ENCODE measurements around the gene CTSC.

CTSC gene

DNA sequence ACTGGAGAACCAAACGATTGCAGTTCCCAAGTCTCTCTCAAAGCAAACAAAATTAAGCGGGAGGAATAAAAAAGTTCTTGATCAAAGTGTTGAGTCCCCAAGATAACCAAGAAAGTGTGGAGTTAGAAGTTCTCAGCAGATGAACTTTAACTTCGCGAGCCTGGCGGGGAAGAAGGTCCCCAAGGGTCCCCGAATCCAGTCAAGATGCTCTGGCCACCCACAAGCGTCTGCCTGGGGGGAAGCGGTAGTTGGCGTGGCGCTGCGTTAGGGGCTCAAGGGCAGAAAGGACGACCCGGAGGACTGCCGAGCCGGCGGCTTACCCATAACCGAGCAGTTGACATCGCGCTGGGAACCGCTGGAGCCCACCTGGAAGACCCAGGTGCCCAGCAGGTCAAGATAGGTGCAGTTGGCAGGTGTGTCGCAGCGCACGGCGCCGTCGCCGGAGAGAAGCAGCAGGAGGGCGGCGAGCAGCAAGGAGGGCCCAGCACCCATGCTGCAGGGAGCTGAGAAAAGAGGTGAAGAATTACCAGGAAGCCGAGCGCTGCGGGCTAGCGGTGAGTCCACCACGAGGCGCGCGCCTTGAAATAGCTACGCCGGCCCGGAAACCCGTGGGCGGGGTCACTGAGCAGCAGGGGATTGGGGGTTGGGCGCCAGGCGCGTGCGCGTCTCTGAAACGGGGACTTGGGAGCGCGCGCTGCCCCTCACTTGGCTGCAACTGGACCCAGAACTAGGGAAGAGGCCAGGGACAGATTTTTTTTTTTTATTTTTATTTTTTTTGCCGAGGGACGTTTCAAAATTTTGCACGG, at the start of gene CTSC:
Gene CTSC (minus strand): TSS at position 556 of the 806 bp plus-strand sequence. CDS start 64 bp downstream, at position 492.
- DNase-seq, result peak; percentile 98

GRCh38 chr11:88384669-88385005, 47.1 kb upstream of the CTSC start:
- DNase-seq, result no peak

- no peak for DNase-seq
These were observed 46.6 kb upstream of the CTSC start for GRCh38 chr11:88384004-88384668.

GRCh38 chr11:88383447-88383846, 45.9 kb upstream of the CTSC start:
- no peak for DNase-seq

- DNase-seq, result no peak
These were observed 41.6 kb upstream of the CTSC start for GRCh38 chr11:88379130-88379529.

GRCh38 chr11:88378422-88379066, 41.0 kb upstream of the CTSC start:
- no peak for DNase-seq

- DNase-seq, result no peak
These were observed 40.1 kb upstream of the CTSC start for GRCh38 chr11:88377646-88378045.

DNA sequence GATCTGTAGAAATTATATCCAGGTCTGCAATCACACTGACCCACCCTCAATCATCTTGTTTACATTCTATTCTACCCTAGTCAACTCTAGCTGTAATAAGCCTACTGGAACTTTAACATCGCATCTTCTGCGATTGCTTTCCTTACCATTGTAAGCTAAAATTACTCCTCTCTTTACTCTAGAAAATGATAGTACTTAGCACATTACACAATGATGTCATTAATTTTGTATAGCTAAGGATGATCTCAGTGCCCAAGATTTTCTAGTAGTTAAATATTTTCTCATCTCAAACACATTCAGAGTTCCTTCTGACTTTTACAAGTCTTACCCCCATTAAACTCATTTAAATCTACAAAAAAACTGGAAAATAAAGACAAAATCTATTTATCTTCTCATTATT, 39.6 kb upstream of the CTSC start:
- no peak for DNase-seq

DNA sequence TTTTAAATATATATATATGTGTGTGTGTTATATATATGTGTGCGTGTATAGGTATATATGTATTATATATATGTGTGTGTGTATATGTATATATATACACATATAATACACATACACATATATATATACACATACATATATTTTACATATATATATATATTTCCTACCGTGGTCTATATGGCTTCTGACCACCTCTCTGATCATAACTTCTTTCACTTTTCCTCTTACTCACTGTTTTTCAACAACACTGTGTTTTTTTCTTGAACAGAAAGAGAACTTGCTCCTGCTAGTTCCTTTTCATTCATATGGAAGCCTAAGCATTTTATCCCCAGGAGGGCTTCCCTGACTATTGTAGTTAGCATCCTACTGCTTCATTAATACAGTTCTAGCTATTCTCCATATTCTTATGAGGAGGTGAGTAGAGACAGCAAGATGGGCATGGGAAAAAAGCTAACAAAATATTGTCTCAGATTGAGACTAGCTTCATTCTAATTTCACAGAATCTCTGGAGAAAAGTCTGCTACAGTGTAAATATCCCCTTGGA, 38.5 kb upstream of the CTSC start:
- no peak for DNase-seq

DNA sequence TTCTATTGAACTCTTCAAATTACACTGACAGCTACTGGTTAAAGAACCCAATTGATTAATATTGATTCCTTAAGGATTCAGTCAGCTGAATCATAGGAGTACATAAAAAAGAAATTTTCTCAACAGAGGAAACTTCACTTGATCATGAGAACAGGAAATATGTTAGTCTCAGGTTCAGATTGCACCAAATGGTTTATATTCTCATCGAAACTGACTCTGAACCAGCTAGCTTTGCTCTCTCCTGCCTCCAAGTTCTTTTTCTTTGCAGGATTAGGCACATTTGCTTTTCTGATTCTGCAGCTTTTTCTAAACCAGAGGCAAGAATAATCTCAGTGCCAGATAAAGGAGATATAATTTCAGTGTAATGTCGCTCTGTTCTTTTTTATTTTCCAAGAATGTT, 33.2 kb upstream of the CTSC start:
- no peak for DNase-seq

DNA sequence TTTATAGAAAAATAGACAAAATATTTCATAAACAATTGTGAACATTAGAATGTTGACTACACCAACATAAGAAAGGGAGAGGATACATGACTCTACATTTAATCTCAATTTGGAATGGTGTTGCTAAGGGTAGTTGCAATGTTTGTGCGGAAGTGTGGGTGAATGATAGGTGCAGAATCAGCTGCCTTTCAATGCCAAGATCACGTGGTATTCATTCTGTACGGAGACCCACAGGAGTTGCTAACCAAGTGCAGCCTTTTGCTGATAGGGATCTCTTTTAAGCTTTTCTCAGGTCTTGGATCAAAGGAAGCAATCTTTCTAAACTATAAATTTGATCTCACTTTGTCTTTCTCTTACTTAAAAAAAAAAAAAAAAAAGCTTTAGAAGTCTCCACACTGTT, 29.8 kb upstream of the CTSC start:
- DNase-seq, result no peak

GRCh38 chr11:88363648-88364065, 26.1 kb upstream of the CTSC start:
- no peak for DNase-seq

DNA sequence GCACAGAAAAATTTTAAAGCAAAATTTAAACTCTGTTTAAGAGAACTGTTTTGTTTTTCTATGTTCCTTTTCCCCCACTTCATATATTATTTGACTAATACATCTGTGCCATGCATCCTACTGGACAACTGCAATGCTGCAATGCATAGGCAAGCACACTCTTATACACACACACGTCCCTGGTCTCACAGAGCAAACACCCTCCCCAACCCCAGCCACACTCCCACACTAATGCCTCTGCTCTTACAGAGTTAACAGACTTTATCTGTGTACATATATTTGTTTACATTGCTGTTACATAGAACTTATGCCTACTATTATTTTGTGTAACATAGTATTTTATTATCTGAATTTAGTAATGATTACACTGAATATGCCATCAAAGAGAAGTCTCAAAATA, 25.5 kb upstream of the CTSC start:
- no peak for DNase-seq

DNA sequence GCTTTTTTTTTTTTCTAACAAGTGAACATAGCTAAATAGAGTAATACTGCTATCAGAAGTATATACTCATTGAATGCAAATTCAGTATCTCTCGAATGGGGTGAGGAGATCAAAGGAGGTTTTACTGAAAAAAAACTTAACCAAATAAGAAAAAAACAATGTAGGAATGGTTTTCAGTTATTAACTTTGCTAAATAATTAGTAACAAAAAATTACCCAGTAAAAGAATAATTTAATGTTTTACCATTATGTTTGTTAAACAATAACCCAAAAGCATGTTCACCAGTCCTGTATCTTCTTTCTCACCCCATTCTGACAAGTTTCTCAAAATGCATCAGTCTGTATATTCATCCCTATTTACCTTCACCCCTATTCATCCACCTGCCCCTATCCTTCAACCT, 22.6 kb upstream of the CTSC start:
- no peak for DNase-seq

DNA sequence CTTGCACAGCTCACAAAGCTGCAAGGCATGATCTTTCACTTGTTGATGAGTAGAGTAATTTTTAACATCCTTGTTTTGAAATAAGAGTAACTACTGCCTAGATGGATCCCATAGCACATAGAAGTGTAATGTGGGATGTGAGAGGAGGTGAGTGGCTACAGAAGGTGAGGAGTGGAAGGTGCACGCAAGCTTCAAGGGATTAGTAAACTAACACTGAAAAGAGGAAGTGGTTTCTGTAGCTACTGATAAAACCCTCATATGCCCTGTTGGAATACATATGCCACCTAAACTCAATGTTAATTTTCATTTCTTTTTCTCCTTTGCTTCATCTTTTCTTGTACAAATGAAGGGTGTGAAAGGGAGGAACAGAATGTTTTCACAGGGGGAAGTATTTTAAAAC, 22.0 kb upstream of the CTSC start:
- DNase-seq, result peak; percentile 16

GRCh38 chr11:88359114-88359513, 21.6 kb upstream of the CTSC start:
- no peak for DNase-seq

- DNase-seq, result no peak
These were observed 20.5 kb upstream of the CTSC start for GRCh38 chr11:88358040-88358431.

DNA sequence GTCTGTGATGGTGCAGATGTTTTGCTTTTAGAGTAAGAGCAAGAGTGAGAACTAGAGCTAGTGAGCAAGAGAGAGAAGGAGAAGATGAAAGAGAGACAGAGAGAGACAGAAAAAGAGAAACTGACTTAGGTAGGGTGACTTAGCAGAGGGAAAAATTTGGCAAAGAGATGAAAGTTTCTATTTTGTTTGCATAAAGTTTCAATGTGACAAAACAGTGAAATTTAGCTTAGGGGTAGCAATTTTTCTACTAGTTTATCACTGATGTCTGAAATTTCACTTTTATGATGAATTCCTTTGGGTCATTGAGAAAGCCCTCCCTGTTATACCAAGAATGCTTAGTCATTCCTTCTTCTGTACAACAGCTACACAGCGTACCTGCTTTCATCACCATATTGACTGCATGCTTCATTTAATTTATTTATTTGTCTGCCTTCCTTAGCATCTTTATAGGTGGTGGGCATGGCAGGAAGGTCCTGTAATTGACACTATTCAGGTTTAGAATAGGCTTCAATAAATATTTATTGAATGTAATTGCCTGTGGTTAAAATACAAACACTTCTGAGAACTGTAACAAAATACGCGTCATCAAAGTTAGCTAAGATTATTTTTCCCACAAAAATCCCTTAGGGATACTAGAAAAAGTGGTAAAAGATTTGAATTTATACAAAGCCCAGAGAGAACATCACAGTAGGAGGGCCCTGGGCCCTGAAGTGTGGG, 19.9 kb upstream of the CTSC start:
- no peak for DNase-seq

DNA sequence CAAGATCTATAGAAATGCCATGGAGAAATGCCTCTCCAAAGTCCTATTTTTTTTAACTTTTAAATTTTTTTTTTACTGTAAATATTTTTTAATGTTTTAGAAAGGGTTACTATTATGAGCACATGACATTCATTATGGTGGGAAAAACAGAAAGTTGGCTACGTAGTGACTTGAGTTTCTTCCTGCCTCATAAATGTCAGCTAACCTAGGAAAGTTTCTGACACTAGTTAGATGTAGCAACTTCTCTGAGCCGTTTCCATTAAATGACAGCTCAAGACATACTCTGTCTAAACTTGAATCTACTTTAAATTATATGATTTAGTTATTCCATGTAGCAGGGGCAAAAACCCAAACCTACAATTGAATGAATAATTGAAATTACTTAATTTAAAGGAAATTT, 18.4 kb upstream of the CTSC start:
- no peak for DNase-seq

DNA sequence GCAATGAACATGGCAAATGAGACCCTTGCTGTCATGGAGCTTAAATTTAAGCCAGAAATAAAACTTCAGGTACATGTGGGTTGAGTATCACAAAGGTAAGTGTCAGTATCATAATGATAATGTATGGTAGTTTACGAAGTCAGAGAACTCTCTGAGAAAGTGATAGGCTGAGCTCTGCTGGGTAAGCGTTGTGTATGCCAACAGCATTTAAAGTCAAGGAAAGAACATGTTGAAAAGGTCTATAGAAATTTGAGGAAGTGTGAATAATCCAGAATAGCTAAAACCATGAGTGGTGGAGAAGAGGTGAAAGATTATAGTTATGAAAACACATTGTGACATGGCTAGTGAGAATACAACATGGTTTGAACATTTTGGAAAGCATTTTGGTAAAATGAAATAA, 17.4 kb upstream of the CTSC start:
- DNase-seq, result no peak

- no peak for DNase-seq
These were observed 16.4 kb upstream of the CTSC start for GRCh38 chr11:88353835-88354496.

DNA sequence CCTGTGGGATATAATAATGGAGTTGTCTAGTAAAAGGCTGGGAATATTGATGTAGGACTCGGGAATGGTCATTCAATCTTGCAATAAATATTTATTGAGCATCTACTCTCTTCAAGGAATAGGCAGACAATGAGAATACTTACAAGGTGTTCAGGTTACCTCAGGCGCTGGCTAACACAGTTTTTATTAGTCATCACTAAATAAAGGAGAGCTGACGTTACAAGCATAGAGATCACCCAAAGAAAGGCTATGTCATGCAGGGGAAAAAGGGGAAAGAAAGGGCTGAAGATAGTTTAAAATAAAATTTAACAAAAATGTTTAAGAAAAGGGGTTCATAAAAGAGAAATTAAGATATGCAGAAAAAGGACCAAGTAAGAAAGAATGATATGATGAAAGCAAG, 15.8 kb upstream of the CTSC start:
- no peak for DNase-seq

DNA sequence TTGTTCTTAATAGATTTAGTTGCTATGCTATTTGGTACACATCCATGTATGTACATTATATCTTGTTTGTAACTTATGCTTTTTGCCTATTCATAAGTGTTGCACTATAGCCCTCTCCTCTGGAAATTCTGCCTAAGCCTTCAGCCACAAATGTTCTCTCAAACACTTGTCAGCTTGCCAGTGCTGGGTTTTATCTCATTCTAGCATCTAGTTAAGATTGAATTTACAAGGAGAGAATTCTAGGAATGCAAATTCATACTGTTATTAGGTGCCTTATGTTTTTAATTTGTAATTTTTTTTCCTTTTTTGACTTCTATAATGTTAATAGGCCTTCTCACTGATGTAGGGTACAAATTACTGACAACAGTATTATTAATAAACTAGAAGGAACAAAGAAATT, 14.6 kb upstream of the CTSC start:
- no peak for DNase-seq

All from NK-92 treated with Interleukin-12 subunit alpha and Interleukin-12 subunit beta, amount 100 ng/mL, for 24 hours (cell line).